Activated naive CD4-positive, alpha-beta T cell treated with anti-CD3 and anti-CD28 coated beads, Interleukin-2, amount 50 U/mL, for 16 hours (primary cell): ENCODE results near the gene TRIM24.
"Not testable (repeated sequence)": the region's sequence is repeated elsewhere in the genome, so short reads cannot be mapped to it uniquely, and the experiment has no call there.

Experiments
- DNase-seq: peaks from one replicate; pipeline ENCODE4 v3.0.0-alpha.2; 2020

The TRIM24 gene

DNA sequence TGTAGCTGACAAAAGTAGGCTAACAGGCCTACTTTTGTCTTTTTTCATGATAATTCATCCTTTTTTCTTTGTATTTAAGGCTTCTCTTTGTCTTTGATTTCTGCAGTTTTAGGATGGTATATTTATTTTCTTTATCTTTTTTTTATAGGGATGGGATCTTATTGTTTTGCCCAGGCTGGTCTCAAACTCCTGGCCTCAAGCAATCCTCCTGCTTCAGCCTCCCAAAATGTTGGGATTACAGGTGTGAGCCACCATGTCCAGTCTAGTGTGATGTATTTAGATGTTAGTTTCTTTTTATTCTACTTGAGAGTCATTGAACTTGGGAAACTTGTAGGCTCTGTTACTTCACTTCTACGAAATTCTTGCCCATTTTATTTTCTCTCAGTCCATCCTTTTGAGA is 35.4 kb downstream of the TRIM24 start:
- DNase-seq = no peak

DNA sequence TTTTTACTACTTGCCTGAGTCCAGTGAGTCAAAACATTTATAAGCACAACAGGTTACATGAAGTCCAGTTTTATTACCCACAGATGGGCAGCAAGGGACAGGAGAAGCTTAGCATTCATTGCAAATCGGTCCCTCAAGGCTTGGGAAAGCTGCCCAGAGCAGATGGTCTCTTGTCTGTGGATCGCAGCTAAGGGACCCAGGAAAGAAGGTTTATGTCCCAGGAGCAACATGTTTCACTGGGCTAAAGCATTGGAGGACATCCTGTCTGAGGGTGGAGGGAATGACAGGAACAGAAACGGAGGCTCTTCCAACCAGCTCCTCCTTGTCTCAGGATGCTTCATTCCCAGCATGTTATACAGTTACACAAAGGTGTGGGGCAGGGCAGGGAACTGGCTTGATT is 39.3 kb downstream of the TRIM24 start:
- no peak for DNase-seq

DNA sequence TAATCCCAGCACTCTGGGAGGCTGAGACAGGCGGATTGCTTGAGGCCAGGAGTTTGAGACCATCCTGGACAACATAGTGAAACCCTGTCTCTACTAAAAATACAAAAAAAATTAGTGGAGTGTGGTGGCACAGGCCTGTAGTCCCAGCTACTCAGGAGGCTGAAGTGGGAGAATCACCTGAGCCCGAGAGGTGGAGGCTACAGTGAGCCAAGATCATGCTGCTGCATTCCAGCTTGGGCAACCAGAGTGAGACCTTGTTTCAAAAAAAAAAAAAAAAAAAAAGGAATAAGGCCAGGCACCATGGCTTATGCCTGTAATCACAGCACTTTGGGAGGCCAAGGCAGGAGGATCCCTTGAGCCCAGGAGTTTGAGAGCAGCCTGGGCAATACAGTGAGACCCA is 40.2 kb downstream of the TRIM24 start:
- DNase-seq = not testable (repeated sequence)

DNA sequence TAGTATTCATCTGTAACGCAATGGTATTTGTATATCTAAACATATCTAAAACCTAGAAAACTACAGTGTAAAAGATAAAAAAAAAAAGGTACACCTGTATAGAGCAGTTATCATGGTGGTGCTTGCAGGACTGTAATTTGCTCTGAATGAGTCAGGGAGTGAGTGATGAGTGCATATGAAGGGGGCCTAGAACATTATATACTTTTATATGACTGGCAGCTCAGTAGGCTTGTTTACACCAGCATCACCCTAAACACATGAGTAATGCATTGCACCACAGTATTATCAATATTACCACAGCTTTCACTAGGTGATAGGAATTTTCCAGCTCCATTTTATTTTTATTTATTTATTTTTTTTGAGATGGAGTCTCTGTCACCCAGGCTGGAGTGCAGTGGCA is 40.8 kb downstream of the TRIM24 start:
- DNase-seq = no peak

DNA sequence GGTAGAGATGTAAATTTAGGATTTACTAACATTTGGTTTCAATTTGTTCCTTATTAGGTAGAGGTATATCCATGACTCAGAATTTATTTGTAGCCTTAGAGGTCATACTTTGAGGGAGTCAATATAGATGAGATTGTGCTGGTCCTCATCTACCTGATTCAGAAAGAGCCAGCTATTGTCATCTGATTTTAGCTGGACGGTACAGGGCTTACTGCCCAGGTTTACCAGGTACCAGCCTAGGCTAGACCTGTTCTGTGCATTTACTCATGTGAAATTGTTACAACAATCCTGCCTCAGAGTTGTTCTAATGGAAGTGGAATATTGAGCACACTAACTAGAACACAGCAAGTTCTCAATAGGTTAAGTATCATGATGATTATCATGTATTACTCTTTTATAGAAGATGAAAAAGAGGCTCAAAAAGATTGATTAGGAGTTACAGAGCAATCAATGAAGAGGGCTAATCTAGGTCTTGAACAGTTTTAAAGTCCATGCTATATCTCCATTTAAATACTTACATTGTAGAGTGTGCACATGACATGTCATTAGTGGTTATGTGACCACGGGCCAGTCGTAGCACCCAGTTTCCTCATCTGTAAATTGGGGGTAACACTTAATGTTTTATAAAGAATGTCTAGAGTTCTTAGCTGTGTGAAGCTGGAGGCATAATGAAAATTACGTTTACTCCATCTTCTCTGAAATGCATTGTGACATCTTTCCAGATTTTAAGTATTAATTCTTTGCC is 42.1 kb downstream of the TRIM24 start:
- no peak for DNase-seq

DNA sequence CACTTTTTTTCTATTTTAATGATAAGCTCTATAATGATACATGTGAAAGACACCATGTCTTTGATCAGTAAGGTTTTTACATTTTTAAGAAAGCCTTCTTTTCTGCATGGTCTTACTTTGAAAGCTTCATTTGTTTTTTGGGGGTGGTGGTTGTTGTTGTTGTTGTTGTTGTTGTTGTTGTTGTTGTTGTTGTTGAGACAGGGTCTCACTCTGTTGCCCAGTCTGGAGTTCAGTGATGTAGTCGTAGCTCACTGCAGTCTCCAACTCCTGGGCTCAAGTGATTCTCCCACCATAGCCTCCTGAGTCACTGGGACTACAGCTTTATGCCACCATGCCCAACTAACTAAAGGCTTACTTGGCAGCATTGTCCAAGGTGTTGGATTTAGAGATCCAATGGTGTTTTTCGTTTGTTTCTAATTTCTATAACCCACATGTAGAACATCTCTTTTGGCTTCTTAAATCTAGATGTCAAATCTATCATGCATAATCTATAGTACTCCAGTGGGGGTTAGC is 45.4 kb downstream of the TRIM24 start:
- DNase-seq = no peak

DNA sequence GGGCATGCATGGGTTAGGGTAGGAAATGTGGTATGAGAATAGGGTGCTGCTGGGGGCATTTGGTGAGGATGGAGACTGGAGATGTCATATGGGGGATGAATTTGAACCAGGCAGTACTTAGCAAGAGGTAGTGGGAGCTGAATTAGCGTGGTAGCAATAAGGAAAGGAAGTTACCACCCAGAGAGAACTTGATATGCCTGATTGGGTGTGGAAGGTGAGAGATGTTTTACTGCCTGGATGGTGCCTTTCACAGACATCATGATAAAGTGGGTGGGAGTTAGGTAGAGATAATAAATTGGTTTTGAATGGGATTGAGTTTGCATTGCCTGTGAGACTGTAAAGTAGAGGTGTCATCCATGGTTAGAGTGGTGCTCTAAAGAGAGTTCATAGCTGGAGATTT is 46.7 kb downstream of the TRIM24 start:
- DNase-seq = no peak

DNA sequence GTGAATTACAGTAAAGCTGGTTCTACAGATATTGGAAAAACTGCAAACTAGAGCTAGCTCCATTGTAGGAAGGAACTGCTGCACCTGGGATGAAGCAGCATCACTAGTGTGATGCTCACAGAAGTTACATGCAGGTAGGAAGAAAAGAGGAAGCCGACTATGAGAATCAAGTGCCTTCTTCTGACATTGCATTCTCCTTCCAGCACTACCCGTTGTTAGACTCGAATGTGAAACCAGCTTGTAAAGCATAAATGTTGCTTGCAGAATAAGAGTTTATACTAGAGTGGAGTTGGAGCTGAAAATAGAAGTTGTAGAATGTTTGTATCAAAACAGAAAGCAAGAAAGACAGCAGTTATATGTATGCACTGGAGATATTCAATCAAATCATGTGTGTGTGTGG is 49.9 kb downstream of the TRIM24 start:
- no peak for DNase-seq

DNA sequence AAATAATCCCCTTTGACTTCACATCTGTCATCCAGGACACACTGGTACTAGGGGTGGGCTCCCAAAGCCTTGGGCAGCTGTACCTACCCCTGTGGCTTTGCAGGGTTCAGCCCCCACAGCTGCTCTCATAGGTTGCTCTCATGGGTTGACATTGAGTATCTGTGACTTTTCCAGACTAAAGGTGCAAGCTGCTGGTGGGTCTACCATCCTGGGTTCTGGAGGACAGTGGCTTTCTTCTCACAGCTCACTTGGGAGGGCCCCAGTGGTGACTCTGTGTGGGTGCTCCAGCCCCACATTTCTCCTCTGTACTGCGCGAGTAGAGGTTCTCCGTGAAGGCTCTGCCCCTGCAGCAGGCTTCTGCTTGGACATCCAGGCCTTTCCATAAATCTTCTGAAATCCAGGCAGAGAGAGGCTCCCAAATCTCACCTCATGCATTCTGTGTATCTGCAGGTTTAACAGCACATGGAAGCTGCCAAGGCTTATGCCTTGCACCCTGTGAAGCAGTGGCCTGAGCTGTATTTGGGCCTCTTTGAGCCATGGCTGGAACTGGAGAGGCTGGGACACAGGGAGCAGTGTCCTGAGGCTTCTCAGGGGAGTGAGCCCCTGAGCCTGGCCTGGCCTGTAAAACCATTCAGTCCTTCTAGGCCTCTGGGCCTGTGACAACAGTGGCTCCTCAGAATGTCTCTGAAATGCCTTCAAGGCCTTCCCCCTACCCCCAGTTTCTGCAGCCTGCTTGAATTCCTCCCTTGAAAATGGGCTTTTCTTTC is 52.2 kb downstream of the TRIM24 start:
- no peak for DNase-seq

DNA sequence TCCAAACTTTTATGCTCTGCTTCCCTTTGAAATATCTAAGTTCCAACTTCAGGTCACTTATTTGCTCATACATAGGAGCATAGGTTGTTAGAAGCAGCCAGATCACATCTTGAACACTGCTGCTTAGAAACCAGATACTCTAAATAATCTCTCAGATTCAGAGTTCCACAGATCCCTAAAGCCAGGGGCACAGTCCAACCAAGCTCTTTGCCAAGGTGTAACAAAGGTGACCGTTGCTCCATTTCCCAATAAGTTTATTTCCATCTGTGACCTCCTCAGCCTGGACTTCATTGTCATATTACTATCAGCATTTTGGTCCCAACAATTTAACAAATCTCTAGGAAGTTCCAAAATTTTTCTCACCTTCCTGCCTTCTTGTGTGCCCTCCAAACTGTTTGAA is 52.8 kb downstream of the TRIM24 start:
- no peak for DNase-seq

DNA sequence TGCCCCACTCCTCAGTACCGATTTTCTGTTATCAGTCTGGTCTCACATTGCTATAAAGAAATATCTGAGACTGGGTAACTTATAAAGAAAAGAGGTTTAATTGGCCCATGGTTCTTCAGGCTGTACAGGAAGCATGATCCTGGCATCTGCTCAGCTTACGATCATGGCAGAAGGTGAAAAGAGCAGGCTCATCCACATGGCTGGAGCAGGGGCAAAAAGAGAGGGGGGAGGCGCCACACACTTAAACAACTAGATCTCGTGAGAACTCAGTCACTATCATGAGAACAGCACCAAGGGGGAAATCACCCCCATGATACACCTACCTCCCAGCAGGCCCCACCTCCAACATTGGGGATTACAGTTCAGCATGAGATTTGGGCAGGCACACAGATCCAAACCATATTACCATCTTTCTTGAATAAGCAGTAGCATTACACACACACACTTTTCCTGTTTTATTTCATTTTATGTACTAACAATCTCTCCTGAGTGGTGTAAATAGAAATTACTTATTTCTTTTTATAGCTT is 53.3 kb downstream of the TRIM24 start:
- no peak for DNase-seq

DNA sequence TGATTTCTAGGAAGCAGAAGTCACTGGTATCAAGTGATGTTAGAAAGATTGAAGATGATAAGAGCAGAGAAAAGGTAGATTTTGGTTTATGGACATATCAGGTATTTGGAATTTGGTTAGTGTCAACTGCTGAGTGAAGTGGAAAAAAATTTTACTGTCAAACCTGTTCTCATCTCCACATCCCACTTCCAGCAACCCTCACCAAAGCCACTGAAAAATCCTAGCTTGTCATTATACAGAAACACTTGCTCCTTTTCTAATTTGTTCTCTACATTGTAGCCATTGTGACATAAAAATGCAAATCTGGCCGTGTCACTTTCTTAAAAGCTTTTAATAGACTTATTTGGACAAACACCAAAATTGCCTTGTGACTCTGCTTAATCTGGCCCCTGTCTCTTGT is 54.0 kb downstream of the TRIM24 start:
- no peak for DNase-seq

DNA sequence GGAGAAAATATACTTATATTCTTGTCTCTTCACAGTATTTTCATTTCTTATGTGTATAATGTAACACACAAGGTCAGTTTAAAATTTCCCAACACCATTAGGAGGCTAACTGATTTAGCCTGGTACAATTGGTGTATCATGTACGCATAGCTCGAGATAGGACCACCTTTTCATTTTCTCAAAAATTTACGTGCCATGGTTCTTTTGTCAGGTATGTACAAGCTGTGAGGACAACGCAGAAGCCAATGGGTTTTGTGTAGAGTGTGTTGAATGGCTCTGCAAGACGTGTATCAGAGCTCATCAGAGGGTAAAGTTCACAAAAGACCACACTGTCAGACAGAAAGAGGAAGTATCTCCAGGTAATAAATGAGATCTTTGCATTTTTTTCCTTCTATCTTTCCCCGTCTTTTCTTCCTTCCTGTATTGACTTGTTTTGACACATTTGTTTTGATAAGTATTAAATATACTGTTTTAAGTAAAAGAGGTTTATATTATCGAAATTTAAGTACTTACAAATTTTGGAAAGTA is 55.0 kb downstream of the TRIM24 start:
- DNase-seq = no peak

DNA sequence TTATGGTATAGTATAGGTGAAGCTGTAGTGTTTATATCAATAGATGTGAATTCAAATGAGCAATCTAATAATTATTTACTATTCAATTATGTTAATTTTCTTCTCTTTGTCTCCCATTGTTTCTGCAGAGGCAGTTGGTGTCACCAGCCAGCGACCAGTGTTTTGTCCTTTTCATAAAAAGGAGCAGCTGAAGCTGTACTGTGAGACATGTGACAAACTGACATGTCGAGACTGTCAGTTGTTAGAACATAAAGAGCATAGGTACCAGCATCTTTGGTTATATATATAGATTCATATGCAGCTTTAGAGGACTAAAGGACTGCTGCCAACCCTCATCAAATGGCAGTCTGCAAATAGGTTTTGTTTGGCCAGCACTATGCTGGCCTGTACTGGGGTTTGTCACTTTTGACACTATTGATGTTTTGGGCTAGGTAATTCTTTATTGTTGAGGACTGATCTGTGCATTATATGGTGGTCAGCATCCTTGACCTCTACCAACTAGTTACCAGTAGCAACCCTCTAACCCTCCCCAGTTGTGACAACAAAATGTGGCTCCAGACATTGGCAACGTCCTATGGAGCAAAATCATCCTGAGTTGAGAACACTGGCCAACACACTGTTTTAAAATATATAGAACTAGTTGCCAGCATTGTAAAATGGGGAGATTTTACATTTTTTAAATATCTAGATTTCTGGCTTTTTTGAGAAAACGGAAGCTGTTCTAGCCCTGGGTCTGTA is 59.2 kb downstream of the TRIM24 start:
- DNase-seq = no peak

DNA sequence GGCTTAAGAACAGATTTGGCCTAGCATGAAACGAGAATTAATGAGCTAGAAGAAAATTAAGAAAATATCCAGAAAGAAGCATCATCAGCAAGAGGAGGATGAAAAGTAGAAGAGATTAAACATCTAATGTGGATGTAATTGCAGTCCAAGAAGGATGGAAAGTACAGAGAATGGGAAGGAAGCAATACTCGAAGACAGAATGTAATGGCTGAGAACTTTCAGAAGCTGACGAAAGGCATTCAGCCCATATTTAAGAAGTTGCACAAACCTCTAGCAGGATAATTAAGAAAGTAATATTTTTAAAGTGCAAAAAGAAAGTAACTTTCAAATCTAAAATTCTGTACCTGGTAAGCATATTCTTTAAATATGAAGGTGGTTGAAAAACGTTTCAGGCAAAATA is 60.7 kb downstream of the TRIM24 start:
- no peak for DNase-seq

DNA sequence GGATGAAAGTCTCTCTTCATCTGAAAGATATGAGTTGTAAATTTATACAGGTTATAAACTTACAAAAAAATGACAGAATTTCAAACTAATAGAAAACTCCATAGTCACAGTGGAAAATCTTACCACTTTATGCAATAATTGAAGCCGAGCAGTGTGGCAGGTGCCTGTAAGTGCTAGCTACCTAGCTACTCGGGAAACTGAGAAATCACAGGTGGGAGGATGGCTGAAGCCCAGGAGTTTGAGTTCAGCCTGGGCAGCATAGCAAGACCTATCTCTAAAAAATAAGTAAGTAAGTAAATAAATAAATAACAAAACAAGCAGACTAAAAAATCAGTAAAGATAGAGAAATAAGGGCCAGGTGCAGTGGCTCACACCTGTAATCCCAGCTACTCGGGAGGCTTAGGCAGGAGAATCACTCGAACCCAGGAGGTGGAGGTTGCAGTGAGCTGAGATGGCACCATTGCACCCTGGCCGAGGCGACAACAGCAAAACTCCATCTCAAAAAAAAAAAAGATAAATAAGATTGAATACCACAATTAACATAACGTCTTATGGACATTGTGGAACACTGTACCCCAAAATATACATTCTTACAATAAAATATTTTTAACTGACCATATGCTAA is 61.9 kb downstream of the TRIM24 start:
- DNase-seq = no peak

DNA sequence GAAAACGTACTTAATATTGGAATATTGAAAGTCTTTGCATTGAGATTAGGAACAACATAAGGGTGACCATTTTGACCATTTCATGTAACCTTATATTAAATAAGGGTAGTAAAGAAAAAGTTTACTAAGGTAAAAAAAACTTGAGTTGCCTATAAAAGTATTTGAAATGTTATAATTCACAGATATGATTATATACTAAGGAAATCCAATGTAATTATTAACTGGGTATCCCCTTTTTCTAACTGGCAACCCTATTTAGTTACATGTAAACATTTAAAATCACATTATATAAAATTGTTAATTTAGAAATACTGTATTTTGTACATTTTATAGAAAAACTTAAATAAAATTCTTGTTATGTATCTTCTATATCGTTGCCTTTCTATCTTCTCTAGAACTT is 64.2 kb downstream of the TRIM24 start:
- DNase-seq = no peak

DNA sequence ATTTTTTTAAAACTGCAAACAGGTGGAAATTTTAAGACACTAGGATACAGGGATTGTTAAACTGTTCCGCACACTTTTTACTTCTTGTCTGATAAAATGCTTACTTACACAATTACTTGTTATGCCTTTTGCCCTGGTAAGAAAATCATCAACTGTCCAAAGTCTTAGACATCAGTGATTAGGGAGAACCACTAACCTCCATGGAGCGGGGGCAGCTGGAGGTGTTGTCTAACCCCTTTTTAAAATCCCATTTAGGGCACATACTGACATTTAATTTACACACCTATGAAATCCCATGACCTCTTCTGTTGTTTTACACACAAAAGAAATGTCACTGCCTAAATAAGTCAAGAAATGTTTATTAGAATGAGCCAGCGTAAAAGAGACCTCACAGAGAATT is 65.7 kb downstream of the TRIM24 start:
- no peak for DNase-seq

DNA sequence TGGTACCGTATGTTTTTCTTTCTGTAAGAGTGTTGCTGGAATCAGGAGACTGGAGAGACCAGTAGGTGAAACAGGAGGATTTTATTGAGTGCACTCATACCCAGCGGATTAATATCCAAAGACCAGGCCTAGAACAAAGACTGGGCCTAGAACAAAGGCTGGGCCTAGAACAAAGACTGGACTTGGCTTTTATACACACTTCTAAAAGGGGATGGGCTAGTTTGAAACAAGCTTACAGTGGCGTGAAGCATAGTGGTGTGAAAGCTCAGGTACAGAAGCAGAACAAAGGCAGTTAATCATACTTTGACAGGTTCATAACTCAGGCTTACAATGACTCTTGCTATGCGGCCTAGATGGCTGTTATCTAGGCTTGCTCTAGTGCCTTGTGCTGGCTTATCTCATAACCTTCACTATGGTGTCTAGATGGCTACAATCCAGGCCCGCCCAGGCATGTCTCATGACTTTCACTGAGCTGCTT is 67.7 kb downstream of the TRIM24 start:
- DNase-seq = no peak

DNA sequence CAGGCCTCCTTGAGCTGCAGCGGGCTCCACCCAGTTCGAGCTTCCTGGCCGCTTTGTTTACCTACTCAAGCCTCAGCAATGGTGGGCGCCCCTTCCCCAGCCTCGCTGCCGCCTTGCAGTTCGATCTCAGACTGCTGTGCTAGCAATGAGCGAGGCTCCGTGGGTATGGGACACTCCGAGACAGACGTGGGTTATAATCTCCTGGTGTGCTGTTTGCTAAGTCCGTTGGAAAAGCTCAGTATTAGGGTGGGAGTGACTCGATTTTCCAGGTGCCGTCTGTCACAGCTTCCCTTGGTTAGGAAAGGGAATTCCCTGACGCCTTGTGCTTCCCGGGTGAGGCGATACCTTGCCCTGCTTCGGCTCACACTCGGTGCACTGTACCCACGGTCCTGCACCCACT is 76.8 kb downstream of the TRIM24 start:
- DNase-seq = not testable (repeated sequence)

DNA sequence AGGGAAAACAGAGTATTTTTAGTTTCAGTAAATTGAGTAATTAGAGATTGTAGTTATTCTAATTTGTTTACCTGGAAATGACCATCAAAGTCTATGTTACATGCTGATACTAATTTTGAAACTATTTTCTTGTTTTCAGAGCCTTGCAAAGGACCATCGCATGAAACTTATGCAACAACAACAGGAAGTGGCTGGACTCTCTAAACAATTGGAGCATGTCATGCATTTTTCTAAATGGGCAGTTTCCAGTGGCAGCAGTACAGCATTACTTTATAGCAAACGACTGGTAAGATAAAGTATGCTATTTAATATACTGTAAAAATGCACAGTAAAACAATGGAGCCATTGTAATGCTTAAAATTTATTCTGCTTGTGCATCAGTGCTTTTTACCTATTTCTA is 78.5 kb downstream of the TRIM24 start:
- DNase-seq = no peak

DNA sequence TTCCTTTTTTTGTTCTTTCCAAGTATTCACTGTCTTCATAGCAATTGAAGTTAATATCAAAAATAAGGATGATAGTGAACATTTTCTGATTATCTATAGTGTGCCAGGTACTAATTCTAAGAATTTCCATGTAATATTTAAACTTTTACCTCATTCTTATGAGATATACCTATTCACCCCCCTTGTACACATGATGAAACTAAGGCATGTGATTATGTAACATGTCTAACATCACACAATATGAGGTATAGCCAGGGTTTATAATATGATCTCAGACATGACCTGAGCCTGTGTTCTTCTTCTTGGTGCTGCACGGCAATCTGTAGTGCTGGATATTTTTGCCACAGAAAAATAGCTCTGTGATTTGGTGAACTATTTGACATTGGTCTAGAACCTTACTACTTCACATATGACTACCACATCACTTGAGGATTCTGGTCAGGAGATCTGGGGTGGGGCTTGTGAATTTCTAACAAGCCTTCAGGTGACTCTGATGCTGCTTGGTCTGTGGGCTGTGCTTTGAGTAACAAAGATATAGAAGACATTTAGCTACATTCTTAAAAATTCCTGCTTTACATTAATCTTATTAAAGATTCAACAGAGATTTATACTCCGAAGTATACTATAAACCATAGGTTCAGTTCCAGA is 79.1 kb downstream of the TRIM24 start:
- no peak for DNase-seq
